Measurements from ENCODE around the gene NDUFAF5.

Gene NDUFAF5

DNA sequence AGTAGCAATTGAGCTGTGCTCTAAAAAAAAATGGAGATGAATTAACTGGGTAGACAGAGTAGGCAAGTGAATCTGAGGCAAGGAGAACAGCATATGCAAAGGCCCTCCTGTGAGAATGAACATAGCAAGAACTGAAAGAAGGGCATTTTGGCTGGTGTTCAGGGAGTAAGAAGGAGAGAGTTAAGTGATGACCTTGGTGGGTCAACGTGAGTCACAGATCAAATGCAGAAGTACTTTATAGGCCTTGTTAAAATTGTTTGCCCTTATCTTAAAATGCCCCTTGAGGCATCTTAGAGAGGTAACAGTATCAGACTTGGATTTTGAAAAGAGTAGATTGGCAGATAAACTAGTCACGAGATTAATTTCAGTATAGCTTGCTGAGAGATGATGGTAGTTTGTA is 24.5 kb downstream of the NDUFAF5 start:
- TF ChIP-seq, protein P1, sequence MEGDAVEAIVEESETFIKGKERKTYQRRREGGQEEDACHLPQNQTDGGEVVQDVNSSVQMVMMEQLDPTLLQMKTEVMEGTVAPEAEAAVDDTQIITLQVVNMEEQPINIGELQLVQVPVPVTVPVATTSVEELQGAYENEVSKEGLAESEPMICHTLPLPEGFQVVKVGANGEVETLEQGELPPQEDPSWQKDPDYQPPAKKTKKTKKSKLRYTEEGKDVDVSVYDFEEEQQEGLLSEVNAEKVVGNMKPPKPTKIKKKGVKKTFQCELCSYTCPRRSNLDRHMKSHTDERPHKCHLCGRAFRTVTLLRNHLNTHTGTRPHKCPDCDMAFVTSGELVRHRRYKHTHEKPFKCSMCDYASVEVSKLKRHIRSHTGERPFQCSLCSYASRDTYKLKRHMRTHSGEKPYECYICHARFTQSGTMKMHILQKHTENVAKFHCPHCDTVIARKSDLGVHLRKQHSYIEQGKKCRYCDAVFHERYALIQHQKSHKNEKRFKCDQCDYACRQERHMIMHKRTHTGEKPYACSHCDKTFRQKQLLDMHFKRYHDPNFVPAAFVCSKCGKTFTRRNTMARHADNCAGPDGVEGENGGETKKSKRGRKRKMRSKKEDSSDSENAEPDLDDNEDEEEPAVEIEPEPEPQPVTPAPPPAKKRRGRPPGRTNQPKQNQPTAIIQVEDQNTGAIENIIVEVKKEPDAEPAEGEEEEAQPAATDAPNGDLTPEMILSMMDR (IDR thresholded peaks at IDR 0.05; ENCODE audit: insufficient read depth, low read depth, low read length, missing control alignments): no peak
- H3K4me3 ChIP-seq (ENCODE audit: low read length): no peak overlapping the region

DNA sequence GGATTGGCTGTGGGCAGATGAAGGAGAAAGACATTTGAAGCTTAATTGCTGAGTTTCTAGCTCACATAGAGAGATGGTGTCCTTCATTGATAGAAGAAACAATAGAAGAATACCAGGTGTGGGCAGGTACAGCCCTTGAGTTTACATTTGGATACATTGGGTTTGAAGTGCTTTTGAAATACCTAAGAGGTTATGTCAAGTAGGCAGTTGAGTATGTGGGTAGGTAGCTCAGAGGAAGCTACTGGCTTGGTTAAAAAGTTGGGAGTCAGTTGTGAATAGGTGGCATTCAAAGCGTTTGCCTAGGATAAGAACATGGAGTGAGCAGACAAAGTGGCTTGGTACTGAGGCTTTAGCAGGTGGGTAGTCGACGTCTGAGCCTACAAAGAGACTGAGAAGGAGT is 25.0 kb downstream of the NDUFAF5 start:
- TF ChIP-seq, protein P1 (IDR thresholded peaks at IDR 0.05; ENCODE audit: insufficient read depth, low read depth, low read length, missing control alignments): no peak
- no peak for DNase-seq (ENCODE audit: low read depth)
- H3K4me3 ChIP-seq (ENCODE audit: low read length): no peak overlapping the region

More for the DNA sequence above, 24.5 kb downstream of the NDUFAF5 start:
- no peak for DNase-seq (ENCODE audit: low read depth)

DNA sequence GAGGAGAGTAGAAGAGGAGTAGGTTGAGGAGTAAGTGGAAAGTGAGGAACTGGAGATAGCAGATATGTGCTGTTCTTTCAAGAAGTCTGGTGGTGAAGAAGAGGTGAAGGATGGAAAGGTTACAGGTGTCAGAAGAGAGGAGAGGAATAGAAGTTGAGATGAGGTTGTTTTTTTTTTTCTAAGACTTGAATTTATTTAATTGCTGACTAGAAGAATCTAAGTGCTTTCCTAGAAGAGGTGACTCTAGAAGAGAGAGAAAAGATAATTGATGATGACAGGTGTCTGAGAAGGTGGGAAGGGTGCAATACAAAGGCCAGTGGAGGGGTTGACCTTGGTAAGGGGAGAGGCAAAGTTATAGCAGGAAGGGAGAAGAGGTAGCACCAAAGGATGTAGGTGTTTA is 25.6 kb downstream of the NDUFAF5 start:
- TF ChIP-seq, protein P1 (IDR thresholded peaks at IDR 0.05; ENCODE audit: insufficient read depth, low read depth, low read length, missing control alignments): no peak
- DNase-seq (ENCODE audit: low read depth): no peak
- H3K4me3 ChIP-seq (ENCODE audit: low read length): no peak overlapping the region

DNA sequence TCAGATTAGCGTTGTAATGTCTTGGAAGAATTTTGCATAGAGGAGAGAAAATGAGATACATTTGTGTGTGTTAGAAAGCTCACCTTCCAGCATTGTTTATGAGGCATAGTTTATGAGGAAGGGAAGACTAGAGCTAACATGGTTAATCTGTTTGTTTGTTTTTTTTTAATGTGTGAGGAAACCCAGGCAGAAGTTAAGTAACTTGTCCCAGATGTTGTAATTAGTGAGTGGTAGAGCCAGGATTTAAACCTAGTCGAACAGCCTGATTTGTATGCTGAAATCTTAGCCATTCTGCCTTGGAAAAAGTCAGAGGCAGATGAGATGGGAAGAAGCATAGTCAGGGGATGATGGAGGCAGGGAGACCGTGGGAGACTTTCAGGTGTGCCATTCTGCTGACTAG is 29.1 kb downstream of the NDUFAF5 start:
- peak; percentile 17 for DNase-seq (ENCODE audit: low read depth)
- TF ChIP-seq, protein P1 (IDR thresholded peaks at IDR 0.05; ENCODE audit: insufficient read depth, low read depth, low read length, missing control alignments): no peak
- H3K4me3 ChIP-seq (ENCODE audit: low read length): no peak overlapping the region

DNA sequence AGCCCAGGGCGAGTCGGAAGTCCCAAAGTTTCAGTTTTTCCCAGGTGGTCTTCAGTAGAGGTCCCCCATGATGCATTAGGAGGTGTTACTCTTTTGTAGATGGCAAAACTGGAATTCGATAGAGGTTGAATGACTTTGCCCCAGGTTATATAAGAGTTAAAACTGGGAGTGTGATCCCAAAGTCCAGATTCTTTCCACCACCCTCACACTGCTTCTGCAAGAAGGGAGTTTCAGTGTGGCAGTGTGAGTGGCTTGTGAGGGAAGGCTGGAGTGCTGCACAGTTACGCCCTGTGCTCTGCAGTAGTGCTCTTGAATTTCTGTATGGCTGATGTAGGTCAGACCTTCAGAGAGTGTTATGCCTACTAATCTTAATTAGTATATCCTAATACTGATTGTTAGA is 29.8 kb downstream of the NDUFAF5 start:
- no peak for DNase-seq (ENCODE audit: low read depth)
- TF ChIP-seq, protein P1 (IDR thresholded peaks at IDR 0.05; ENCODE audit: insufficient read depth, low read depth, low read length, missing control alignments): no peak
- H3K4me3 ChIP-seq (ENCODE audit: low read length): no peak overlapping the region

DNA sequence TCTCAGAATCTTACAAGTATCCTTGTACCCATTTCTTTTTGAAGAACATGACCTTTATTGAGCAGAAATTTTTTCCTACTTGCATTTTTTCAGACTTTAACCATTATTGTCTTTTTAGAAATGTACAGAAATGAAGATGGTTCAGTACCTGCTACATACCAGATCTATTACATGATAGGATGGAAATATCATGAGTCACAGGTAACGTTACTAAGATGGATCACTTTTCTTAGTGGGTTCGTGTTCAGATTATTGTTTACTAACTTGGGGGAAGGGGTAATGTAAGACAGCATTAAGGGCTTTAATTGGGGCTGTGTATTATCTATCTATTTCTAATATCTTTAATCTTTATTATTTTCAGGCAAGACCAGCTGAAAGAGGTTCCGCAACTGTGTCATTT is 31.9 kb downstream of the NDUFAF5 start:
- H3K4me3 ChIP-seq (ENCODE audit: low read length): no peak overlapping the region
- peak; percentile 46 for DNase-seq (ENCODE audit: low read depth)
- TF ChIP-seq, protein P1 (IDR thresholded peaks at IDR 0.05; ENCODE audit: insufficient read depth, low read depth, low read length, missing control alignments): no peak

DNA sequence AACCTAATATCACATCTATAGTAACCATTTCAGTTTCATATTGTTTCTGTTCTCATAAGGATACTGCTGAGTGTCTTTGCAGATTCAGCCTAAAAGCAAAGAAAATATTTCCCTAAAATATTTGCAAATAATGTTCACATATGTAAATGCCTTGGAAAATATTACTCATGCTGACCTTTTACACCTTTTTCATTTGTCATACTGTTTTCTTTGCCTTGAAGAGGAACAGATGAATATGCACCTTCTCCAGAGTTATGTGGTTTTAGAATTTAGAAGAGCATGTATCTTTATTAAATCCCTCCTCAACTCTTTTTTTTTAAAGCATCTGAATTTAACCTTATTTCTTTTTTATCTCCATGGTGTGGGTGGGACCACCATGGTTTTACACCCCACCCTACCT is 32.5 kb downstream of the NDUFAF5 start:
- TF ChIP-seq, protein P1 (IDR thresholded peaks at IDR 0.05; ENCODE audit: insufficient read depth, low read depth, low read length, missing control alignments): no peak

More for the DNA sequence above, 32.5 kb downstream of the NDUFAF5 start:
- peak; percentile 40 for DNase-seq (ENCODE audit: low read depth)
- no peak overlapping the region for H3K4me3 ChIP-seq (ENCODE audit: low read length)
